SK-N-SH (cell line): ENCODE data around the gene C6orf89. TPM values are rescaled to one million over a fixed set of nuclear protein-coding genes. Genes with fewer than 3 reads are reported as not detected.
A peak's percentile ranks its signal among the peaks of the same experiment; 100 is the strongest.

Experiments used
- CTCF ChIA-PET: fragments of 300-600, 350-600 bp; formaldehyde crosslinking; extraction: SDS; loops from one replicate; lab custom pipeline; 2021; lab: Yijun Ruan, JAX
- POLR2A ChIA-PET: fragments of 350-600 bp; sonication (Branson Sonifier 250); formaldehyde crosslinking; extraction: SDS; loops from one replicate; lab custom pipeline; 2020; ENCODE audit warnings: antibody characterized with exemption, inconsistent platforms; lab: Yijun Ruan, JAX
- DNase-seq: peaks from one replicate; pipeline ENCODE4 v3.0.0; 2012
- H2AFZ ChIP-seq: fragments of 200-600 bp; sonication (generic); 2 replicates; pipeline ENCODE4 v1.8.1; 2016; ENCODE audit warnings: antibody characterized with exemption, mild to moderate bottlenecking, low read depth
- H3F3A ChIP-seq: fragments of 200-600 bp; sonication (generic); replicated peaks from 2 replicates; pipeline ENCODE3; 2016; ENCODE audit warnings: antibody characterized with exemption, mild to moderate bottlenecking; ENCODE audit not compliant: insufficient read depth
- H3K27ac ChIP-seq, 2 experiments: fragments of 200-500 bp in 1 of 2; fragments of 200-600 bp in 1 of 2; sonication (Bioruptor generic) in 1 of 2; sonication (generic), shearing (Covaris generic) in 1 of 2; 2 replicates each; pipeline versions ENCODE4 v1.5.1 to v1.6.1; 2014 to 2016; ENCODE audit warnings: low read depth in 2 of 2, inconsistent platforms in 1 of 2, low read length in 1 of 2, mild to moderate bottlenecking in 1 of 2, mixed read lengths in 1 of 2
- H3K27me3 ChIP-seq: fragments of 200-600 bp; sonication (generic), shearing (Covaris generic); 2 replicates; pipeline ENCODE4 v1.6.1; 2016; ENCODE audit warnings: mixed run types; ENCODE audit not compliant: insufficient read depth
- H3K36me3 ChIP-seq, 2 experiments: fragments of 200-500 bp in 1 of 2; fragments of 200-600 bp in 1 of 2; sonication (Bioruptor generic) in 1 of 2; sonication (generic) in 1 of 2; replicated peaks in 1 of 2; 2 replicates each; pipeline versions ENCODE3 to v1.5.1; 2014 to 2016; ENCODE audit warnings: low read length in 1 of 2, mild to moderate bottlenecking in 1 of 2; ENCODE audit not compliant: insufficient read depth in 2 of 2, control insufficient read depth in 1 of 2
- H3K4me1 ChIP-seq, 2 experiments: fragments of 200-500 bp in 1 of 2; fragments of 200-600 bp in 1 of 2; sonication (Bioruptor generic) in 1 of 2; sonication (generic), shearing (Covaris generic) in 1 of 2; 2 replicates each; pipeline versions ENCODE4 v1.5.1 to v1.6.1; 2014 to 2016; ENCODE audit warnings: low read depth in 1 of 2, low read length in 1 of 2, mixed run types in 1 of 2; ENCODE audit not compliant: insufficient read depth in 2 of 2, control insufficient read depth in 1 of 2
- H3K4me2 ChIP-seq: fragments of 200-600 bp; sonication (generic), shearing (Covaris generic); 2 replicates; pipeline ENCODE4 v1.6.1; 2017; ENCODE audit warnings: mixed run types
- H3K4me3 ChIP-seq, 2 experiments: fragments of 200-500 bp in 1 of 2; fragments of 200-600 bp in 1 of 2; sonication (Bioruptor generic) in 1 of 2; sonication (generic), shearing (Covaris generic) in 1 of 2; 2 replicates each; pipeline versions ENCODE4 v1.5.1 to v1.8.1; 2014 to 2016; ENCODE audit warnings: low read depth in 2 of 2, inconsistent platforms in 1 of 2, low read length in 1 of 2, mild to moderate bottlenecking in 1 of 2, mixed read lengths in 1 of 2, moderate library complexity in 1 of 2
- H3K79me2 ChIP-seq: fragments of 200-600 bp; sonication (generic); 2 replicates; pipeline ENCODE4 v1.8.1; 2017; ENCODE audit warnings: mild to moderate bottlenecking; ENCODE audit not compliant: insufficient read depth
- H3K9ac ChIP-seq: fragments of 200-600 bp; sonication (generic); 2 replicates; pipeline ENCODE4 v1.6.1; 2017; ENCODE audit warnings: mixed run types
- H3K9me2 ChIP-seq: fragments of 200-600 bp; sonication (generic); 2 replicates; pipeline ENCODE4 v1.6.1; 2017; ENCODE audit warnings: mixed run types
- H3K9me3 ChIP-seq: fragments of 200-600 bp; sonication (generic); 2 replicates; pipeline ENCODE4 v1.6.1; 2017; ENCODE audit warnings: mixed run types, mild to moderate bottlenecking, moderate library complexity
- H4K20me1 ChIP-seq: fragments of 200-600 bp; sonication (generic); 2 replicates; pipeline ENCODE4 v1.6.1; 2017; ENCODE audit warnings: mild to moderate bottlenecking, mixed run types; ENCODE audit not compliant: insufficient read depth
- ELF1 ChIP-seq: IDR thresholded peaks from 2 replicates; pipeline ENCODE4 v1.4.0; 2012
- FOXJ3 ChIP-seq: sonication (generic); formaldehyde crosslinking; IDR thresholded peaks from 2 replicates; pipeline ENCODE4 v1.5.1; 2020; ENCODE audit warnings: mild to moderate bottlenecking, missing genetic modification reagents
- JUND ChIP-seq: IDR thresholded peaks from 2 replicates; pipeline ENCODE4 v1.4.0; 2012
- NFIC ChIP-seq: IDR thresholded peaks from 2 replicates; pipeline ENCODE4 v1.4.0; 2012; ENCODE audit warnings: borderline replicate concordance
- POLR2AphosphoS5 ChIP-seq: IDR thresholded peaks from 2 replicates; pipeline ENCODE4 v1.6.1; 2012; ENCODE audit warnings: low read depth, low read length
- RCOR1 ChIP-seq: fragments of 150-350 bp; IDR thresholded peaks from 2 replicates; pipeline ENCODE4 v1.6.1; 2017; ENCODE audit warnings: antibody characterized with exemption, low read length
- SMC3 ChIP-seq: IDR thresholded peaks from 2 replicates; pipeline ENCODE4 v1.6.1; 2012; ENCODE audit warnings: low read depth, low read length, improper control_type of control experiment
- TAF1 ChIP-seq: IDR thresholded peaks from 2 replicates; pipeline ENCODE4 v1.6.1; 2012; ENCODE audit warnings: low read depth, mild to moderate bottlenecking, low read length, moderate library complexity, borderline replicate concordance
- TEAD4 ChIP-seq: IDR thresholded peaks from 2 replicates; pipeline ENCODE4 v1.4.0; 2012; ENCODE audit warnings: mild to moderate bottlenecking, borderline replicate concordance; ENCODE audit not compliant: insufficient read depth
- WGBS: methylation state at CpG from one replicate; pipeline ENCODE4 v1.1.6; 2017; ENCODE audit warnings: low lambda C conversion rate; 5-methylcytosine and 5-hydroxymethylcytosine counted together
- polyA plus RNA-seq, 3 experiments: library from polyadenylated mRNA; depleted of rRNA; stranded (reverse); fragments of >200 nt; gene quantifications; 2 replicates each; pipeline ENCODE4 v1.2.3, GENCODE V29; 2012
- TF ChIP-seq, protein P1 (sequence below): IDR thresholded peaks from 2 replicates; pipeline ENCODE4 v1.6.1; 2012; ENCODE audit warnings: mild to moderate bottlenecking, low read depth, low read length, moderate library complexity
- TF ChIP-seq, protein P2 (sequence below): fragments of 200-600 bp; sonication (generic); IDR thresholded peaks from 2 replicates; pipeline ENCODE4 v1.6.1; 2017; ENCODE audit warnings: antibody characterized with exemption, mild to moderate bottlenecking, moderate library complexity
- TF ChIP-seq, protein P3 (sequence below): IDR thresholded peaks from 2 replicates; pipeline ENCODE4 v1.4.0; 2012; ENCODE audit warnings: low read depth

C6orf89 gene
- polyA plus RNA-seq, 1 of the 3 experiments (the other 2 are of a cell fraction), result 20.4 TPM

DNA sequence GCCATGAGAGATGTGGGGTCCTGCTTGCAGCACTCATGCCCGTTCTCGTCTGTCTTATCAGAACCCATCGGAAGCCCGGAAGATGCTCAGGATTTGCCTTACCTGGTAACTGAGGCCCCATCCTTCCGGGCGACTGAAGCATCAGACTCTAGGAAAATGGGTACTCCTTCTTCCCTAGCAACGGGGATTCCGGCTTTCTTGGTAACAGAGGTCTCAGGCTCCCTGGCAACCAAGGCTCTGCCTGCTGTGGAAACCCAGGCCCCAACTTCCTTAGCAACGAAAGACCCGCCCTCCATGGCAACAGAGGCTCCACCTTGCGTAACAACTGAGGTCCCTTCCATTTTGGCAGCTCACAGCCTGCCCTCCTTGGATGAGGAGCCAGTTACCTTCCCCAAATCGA is 77.1 kb downstream of the C6orf89 start:
- H3K27me3 ChIP-seq, result no peaks in the 10 kb centered on the region
- no peak overlapping the region for H3K27ac ChIP-seq
- H2AFZ ChIP-seq, result no peak overlapping the region
- ChIA-PET POLR2A (no interaction called here), CTCF (no interaction called here)
- no peak overlapping the region for H3K4me3 ChIP-seq
- H3K4me1 ChIP-seq, result peaks cover 3 to 14% of the 10 kb centered on the region in 2 experiments; a peak in 1 of 4 replicates
- DNase-seq, result no peak
- WGBS, result 87% methylated on average over 11 of the region's 12 CpGs
- no peak overlapping the region for H3K9ac ChIP-seq
- no peaks in the 10 kb centered on the region for H3K9me2 ChIP-seq
- no peaks in the 10 kb centered on the region for H3K79me2 ChIP-seq
- H3F3A ChIP-seq, result peaks cover 21% of the 10 kb centered on the region
- TF ChIP-seq SMC3, result no peak
- TF ChIP-seq FOXJ3 (CRISPR knock-in tag), result no peak
- no peak for TF ChIP-seq TEAD4
- no peak for TF ChIP-seq JUND
- no peak for TF ChIP-seq POLR2AphosphoS5
- H3K4me2 ChIP-seq, result no peak overlapping the region
- H3K9me3 ChIP-seq, result no peaks in the 10 kb centered on the region
- H4K20me1 ChIP-seq, result no peaks in the 10 kb centered on the region
- peaks cover 0 to 10% of the 10 kb centered on the region in 2 experiments for H3K36me3 ChIP-seq

DNA sequence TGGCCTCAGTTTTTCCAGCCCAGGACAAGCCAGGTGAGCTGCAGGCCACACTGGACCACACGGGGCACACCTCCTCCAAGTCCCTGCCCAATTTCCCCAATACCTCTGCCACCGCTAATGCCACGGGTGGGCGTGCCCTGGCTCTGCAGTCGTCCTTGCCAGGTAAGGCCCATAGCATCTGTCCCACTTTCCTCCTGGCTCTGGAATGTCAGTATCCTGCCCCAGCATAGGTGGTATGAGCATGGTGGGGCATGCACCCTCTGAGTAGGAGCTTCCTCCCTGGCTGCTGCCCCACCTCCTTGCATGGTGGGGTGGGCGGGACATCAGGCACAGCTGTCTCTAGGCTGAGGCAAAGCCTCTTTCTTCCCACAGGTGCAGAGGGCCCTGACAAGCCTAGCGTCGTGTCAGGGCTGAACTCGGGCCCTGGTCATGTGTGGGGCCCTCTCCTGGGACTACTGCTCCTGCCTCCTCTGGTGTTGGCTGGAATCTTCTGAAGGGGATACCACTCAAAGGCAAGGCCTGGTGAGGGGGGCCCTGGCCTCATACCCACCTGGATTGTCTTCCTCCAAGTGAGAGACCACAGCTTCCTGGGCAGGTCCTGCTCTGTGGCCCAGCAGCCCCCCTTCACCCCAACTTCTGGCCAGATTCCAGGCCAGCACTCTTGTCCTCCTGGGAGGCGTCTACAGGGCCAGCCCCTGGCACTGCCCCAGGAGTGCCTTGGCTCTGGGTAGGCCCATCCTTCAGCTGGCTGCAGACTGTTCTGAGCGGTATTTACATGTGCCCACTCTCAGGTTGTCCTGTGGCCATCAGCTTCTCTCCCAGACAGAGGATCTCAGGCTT is 77.9 kb downstream of the C6orf89 start:
- Histone ChIP-seq H3F3A (peaks cover 21% of the 10 kb centered on the region), H3K9me2 (no peaks in the 10 kb centered on the region), H3K9ac (no peak overlapping the region), H3K4me1 (peaks cover 3 to 14% of the 10 kb centered on the region in 2 experiments; a peak in 1 of 4 replicates), H3K4me3 (no peak overlapping the region), H3K79me2 (no peaks in the 10 kb centered on the region), H3K27me3 (no peaks in the 10 kb centered on the region), H3K9me3 (no peaks in the 10 kb centered on the region), H2AFZ (no peak overlapping the region), H3K4me2 (no peak overlapping the region), H3K27ac (no peak overlapping the region; a peak in 1 of 4 replicates), H3K36me3 (peaks cover 6 to 18% of the 10 kb centered on the region in 2 experiments), H4K20me1 (peaks cover 6% of the 10 kb centered on the region; the same call in 1 of the 2 replicates)
- 72% methylated on average over 8 of the region's 11 CpGs for WGBS
- no peak for DNase-seq
- no peak for TF ChIP-seq RCOR1
- TF ChIP-seq, protein P1, sequence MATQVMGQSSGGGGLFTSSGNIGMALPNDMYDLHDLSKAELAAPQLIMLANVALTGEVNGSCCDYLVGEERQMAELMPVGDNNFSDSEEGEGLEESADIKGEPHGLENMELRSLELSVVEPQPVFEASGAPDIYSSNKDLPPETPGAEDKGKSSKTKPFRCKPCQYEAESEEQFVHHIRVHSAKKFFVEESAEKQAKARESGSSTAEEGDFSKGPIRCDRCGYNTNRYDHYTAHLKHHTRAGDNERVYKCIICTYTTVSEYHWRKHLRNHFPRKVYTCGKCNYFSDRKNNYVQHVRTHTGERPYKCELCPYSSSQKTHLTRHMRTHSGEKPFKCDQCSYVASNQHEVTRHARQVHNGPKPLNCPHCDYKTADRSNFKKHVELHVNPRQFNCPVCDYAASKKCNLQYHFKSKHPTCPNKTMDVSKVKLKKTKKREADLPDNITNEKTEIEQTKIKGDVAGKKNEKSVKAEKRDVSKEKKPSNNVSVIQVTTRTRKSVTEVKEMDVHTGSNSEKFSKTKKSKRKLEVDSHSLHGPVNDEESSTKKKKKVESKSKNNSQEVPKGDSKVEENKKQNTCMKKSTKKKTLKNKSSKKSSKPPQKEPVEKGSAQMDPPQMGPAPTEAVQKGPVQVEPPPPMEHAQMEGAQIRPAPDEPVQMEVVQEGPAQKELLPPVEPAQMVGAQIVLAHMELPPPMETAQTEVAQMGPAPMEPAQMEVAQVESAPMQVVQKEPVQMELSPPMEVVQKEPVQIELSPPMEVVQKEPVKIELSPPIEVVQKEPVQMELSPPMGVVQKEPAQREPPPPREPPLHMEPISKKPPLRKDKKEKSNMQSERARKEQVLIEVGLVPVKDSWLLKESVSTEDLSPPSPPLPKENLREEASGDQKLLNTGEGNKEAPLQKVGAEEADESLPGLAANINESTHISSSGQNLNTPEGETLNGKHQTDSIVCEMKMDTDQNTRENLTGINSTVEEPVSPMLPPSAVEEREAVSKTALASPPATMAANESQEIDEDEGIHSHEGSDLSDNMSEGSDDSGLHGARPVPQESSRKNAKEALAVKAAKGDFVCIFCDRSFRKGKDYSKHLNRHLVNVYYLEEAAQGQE, result no peak
- TF ChIP-seq ELF1, result no peak
- TF ChIP-seq SMC3, result no peak
- TF ChIP-seq NFIC, result peak; percentile 53
- TF ChIP-seq, protein P2, sequence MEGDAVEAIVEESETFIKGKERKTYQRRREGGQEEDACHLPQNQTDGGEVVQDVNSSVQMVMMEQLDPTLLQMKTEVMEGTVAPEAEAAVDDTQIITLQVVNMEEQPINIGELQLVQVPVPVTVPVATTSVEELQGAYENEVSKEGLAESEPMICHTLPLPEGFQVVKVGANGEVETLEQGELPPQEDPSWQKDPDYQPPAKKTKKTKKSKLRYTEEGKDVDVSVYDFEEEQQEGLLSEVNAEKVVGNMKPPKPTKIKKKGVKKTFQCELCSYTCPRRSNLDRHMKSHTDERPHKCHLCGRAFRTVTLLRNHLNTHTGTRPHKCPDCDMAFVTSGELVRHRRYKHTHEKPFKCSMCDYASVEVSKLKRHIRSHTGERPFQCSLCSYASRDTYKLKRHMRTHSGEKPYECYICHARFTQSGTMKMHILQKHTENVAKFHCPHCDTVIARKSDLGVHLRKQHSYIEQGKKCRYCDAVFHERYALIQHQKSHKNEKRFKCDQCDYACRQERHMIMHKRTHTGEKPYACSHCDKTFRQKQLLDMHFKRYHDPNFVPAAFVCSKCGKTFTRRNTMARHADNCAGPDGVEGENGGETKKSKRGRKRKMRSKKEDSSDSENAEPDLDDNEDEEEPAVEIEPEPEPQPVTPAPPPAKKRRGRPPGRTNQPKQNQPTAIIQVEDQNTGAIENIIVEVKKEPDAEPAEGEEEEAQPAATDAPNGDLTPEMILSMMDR, result no peak
- TF ChIP-seq TAF1, result no peak
- TF ChIP-seq, protein P3, sequence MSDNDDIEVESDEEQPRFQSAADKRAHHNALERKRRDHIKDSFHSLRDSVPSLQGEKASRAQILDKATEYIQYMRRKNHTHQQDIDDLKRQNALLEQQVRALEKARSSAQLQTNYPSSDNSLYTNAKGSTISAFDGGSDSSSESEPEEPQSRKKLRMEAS, result no peak
- POLR2A ChIA-PET, result no interaction called here
- CTCF ChIA-PET, result interaction anchor here (1.0 to 1.4 kb wide), 3 partner anchors 14 to 55 kb away, joined by 3 to 4 read pairs (median 4); no protein-coding TSS in a partner anchor
